ENCODE data around the gene LMOD3. TPM values are rescaled to one million over a fixed set of nuclear protein-coding genes. Genes with fewer than 3 reads are reported as not detected.

LMOD3 gene
- total and polyA plus RNA-seq, 9 of the 15 experiments (the other 6 are each of a cell fraction or from before 2014, with no cell fraction given): 0.03 TPM; not detected in 8

GRCh38 chr3:69084326-69085167 lies 37.8 kb downstream of the LMOD3 start, which contains the start of gene ARL6IP5 (continued):
- peak; percentile 53 for TF ChIP-seq SPI1 (IDR thresholded peaks at IDR 0.05; ENCODE audit: borderline replicate concordance, low read depth, low read length)
- no peak for TF ChIP-seq RFX5 (IDR thresholded peaks at IDR 0.05; ENCODE audit: low read depth, low read length)
- no peak for TF ChIP-seq ZNF174 (CRISPR knock-in tag; IDR thresholded peaks at IDR 0.05)
- TF ChIP-seq ZNF184 (CRISPR knock-in tag; IDR thresholded peaks at IDR 0.05): no peak
- no peak for TF ChIP-seq SRSF1 (IDR thresholded peaks at IDR 0.05; ENCODE audit: low read depth, low read length)
- no peak for TF ChIP-seq ESRRB (CRISPR knock-in tag; IDR thresholded peaks at IDR 0.05; ENCODE audit: borderline replicate concordance)
- TF ChIP-seq HMGXB4 (CRISPR knock-in tag; IDR thresholded peaks at IDR 0.05): no peak
- TF ChIP-seq BCLAF1 (IDR thresholded peaks at IDR 0.05; ENCODE audit: borderline replicate concordance in 1 of 2, control insufficient read depth in 1 of 2, low read depth in 2 of 2, low read length in 1 of 2): no peak
- no peak for TF ChIP-seq HLTF (IDR thresholded peaks at IDR 0.05)
- TF ChIP-seq ZNF512 (tag; IDR thresholded peaks at IDR 0.05): no peak
- peak in 1 of 2 experiments; percentile 9 for TF ChIP-seq AFF1 (IDR thresholded peaks at IDR 0.05; ENCODE audit: low read depth in 1 of 2, partially characterized antibody in 2 of 2)
- TF ChIP-seq YBX1 (IDR thresholded peaks at IDR 0.05): no peak
- no peak for TF ChIP-seq MTA2 (IDR thresholded peaks at IDR 0.05; ENCODE audit: low read depth)
- no peak for TF ChIP-seq ZNF3 (CRISPR knock-in tag; IDR thresholded peaks at IDR 0.05)
- TF ChIP-seq DLX4 (CRISPR knock-in tag; IDR thresholded peaks at IDR 0.05): no peak
- no peak for TF ChIP-seq ZC3H11A (IDR thresholded peaks at IDR 0.05; ENCODE audit: low read depth, low read length)

Measured in K562 (cell line).